Astrocyte of the cerebellum (primary cell): ENCODE results near the gene GNGT2.

Experiments used
- DNase-seq: peaks from one replicate; pipeline ENCODE4 v3.0.0-alpha.2; 2011; ENCODE audit warnings: low read depth
- H3K4me3 ChIP-seq: 2 replicates; pipeline ENCODE4 v1.5.1; 2011; ENCODE audit warnings: mild to moderate bottlenecking, low read depth, low read length, moderate library complexity
- in situ Hi-C: cut with HindIII; loops from 2 replicates; pipeline ENCODE4 v1.10.0; 2017; ENCODE audit warnings: low sequenced_read_pairs
- TF ChIP-seq, protein P1 (sequence below): IDR thresholded peaks from 2 replicates; pipeline ENCODE4 v1.5.1; 2012; ENCODE audit warnings: low read length, low read depth, moderate library complexity, mild to moderate bottlenecking; ENCODE audit errors: missing control alignments

GNGT2 gene

DNA sequence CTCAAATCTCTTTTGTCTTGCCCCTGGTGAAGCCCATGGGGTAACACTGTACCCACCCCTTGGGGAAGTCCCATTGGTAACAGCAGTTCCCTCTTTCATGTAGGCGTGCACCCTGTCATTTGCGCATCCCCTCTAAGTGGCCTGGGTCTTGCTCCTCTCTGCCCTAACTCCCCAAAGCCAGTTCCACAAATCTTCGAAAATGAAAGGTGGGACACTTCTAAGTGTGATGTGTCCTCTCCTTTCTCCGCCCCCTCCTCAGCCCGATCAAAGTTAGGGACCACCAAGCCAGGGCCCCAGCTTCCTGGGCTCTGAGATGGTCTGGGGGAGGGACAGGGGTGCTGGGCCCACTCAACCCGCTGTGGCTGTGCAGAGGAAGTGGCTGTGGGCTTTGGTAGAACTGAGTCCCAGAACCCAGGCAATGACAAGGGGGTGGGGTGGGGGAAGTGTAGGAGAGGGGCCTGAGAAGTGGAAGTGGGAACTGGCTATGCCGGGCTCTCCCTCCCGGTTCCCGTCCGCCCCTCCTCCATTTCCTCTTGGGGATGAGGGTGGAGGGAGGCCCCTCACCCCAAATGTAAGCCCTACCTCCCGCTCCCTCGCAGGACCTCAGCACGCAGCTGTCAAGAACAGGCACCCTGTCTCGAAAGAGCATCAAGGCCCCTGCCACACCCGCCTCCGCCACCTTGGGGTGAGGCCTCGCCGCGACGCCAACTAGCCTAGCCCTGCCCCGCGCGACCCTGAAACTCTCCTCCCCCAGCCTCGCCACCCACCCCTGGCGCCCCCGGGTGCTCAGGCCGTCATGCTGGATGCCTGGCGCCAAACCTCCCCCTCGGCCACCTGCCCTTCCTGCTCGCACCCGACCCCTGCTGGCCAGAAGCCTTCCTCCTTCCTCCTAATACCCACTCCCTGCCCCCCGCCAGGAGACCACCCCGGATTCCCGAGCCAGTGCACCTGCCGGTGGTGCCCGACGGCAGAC, 8.9 kb upstream of the GNGT2 start:
- no peak for DNase-seq
- TF ChIP-seq, protein P1, sequence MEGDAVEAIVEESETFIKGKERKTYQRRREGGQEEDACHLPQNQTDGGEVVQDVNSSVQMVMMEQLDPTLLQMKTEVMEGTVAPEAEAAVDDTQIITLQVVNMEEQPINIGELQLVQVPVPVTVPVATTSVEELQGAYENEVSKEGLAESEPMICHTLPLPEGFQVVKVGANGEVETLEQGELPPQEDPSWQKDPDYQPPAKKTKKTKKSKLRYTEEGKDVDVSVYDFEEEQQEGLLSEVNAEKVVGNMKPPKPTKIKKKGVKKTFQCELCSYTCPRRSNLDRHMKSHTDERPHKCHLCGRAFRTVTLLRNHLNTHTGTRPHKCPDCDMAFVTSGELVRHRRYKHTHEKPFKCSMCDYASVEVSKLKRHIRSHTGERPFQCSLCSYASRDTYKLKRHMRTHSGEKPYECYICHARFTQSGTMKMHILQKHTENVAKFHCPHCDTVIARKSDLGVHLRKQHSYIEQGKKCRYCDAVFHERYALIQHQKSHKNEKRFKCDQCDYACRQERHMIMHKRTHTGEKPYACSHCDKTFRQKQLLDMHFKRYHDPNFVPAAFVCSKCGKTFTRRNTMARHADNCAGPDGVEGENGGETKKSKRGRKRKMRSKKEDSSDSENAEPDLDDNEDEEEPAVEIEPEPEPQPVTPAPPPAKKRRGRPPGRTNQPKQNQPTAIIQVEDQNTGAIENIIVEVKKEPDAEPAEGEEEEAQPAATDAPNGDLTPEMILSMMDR = no peak
- H3K4me3 ChIP-seq = no peak overlapping the region
- in situ Hi-C loops = no loop called here

DNA sequence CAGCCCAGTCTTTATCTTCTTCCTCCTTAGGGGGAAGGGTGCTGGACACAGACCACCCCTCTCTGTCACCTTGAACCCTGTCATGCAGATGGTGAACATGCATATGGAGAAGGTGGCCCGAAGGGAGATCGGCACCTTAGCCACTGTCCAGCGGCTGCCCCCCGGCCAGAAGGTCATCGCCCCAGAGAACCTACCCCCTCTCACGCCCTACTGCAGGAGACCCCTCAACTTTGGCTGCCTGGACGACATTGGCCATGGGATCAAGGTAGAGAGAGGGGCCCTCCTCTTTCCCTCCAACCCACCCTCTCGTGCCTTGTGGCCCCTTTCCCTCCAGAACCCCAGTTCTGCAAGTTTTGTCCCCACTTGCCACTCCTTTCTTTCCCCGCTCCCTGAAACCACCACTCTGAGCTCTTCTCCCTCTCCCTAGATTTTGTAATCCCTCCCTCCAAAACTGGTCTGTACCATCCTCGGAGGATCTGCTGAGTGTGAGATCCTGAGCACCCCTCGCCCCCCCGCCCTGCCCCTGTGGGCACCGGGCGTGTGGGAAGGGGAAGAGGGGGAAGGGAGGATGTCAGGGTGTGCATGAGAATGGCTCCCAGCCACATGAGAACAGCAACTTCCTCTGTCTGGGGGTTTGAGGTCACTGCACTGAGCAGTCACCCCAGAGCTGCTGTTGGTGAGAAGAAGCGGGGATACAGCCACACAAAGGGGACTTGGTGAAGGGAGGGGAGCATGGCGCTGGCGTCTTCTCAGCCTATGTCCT, 7.5 kb upstream of the GNGT2 start:
- in situ Hi-C loops = no loop called here
- H3K4me3 ChIP-seq = no peak overlapping the region
- no peak for DNase-seq

DNA sequence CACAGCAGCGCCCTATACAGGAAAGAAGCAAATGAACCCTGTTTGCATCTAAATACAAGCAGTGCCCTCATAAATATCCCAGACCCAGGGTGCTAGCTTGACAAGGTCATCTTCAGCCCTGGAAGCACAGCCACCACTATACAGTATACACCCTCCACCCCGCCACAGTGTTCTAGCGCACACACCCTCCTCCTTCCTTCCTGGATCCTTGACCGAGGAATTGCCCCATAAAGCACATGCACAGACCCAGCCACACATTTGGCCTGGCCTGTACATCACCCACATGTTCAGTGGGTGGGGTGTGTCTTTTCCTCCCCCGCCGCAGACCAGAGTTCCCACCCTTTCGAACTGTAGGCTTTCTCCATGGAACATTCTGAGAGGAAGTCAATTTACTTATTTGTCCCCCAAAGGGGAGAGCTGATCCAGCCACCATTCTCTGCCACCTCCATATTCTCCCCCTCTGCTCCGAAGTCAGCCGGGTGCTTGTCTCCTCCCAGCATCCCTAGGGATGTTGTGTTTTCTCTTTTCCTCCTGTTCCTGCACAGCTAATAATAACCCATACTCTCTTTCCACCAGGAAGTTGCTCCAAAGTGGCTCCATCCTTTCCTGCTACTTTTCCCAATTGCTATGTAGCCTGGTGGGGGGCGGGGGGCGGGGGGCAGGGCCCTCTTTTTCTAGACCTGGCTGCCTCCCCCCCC, 6.7 kb upstream of the GNGT2 start:
- no peak overlapping the region for H3K4me3 ChIP-seq
- in situ Hi-C loops = no loop called here
- TF ChIP-seq, protein P1 = no peak
- DNase-seq = no peak

More for the DNA sequence above, 7.5 kb upstream of the GNGT2 start:
- TF ChIP-seq, protein P1 = no peak

DNA sequence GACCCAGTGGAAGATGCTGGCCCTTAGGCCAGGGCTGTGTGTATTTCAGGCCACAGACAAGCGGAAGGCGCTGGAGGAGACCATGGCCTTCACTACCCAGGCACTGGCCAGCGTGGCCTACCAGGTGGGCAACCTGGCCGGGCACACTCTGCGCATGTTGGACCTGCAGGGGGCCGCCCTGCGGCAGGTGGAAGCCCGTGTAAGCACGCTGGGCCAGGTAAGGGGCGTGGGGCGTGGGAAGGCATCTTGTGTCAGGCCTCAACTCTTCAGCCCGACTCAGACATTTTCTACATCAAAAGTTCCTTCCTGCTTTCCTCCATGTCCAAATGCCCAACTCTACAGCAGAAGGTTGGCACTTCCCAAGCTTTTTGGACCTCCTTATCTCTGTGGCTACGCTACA, 6.1 kb upstream of the GNGT2 start:
- no peak overlapping the region for H3K4me3 ChIP-seq
- TF ChIP-seq, protein P1 = no peak
- in situ Hi-C loops = no loop called here

DNA sequence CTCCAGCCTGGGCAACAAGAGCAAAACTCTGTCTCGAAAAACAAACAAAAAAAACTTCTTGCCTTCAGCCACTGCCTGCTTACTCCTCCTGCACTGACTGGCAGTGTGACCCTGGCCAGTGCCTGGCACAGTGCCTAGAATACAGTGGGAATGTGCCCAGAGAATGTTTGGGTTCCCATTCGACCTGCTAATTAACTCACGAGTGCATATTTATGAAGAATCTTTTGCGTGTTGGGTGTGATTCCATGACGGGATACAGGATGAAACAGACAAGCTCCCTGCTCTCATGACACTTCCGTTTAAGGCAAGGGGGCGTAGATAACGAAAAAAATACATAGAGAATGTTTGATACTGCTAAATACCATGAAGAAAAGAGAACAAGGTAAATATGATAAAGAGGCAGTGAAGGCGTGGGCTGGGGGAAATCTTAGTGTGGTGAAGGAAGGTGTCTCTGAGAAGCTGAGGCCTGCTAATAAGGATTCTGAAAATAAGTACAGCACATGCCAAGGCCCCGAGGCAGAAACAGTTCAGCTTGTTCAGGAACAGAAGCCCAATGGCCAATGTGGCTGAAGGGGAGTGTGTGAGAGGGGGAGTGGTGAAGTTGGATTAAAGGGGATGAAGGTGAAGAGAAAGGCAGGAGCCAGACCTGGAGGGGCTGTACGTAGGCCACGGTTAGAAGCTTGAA, 4.4 kb upstream of the GNGT2 start:
- TF ChIP-seq, protein P1 = no peak
- in situ Hi-C loops = no loop called here
- DNase-seq = no peak
- H3K4me3 ChIP-seq = no peak overlapping the region

More for the DNA sequence above, 6.1 kb upstream of the GNGT2 start:
- no peak for DNase-seq
